ENCODE results near the gene OVOL2. TPM values are rescaled to one million over a fixed set of nuclear protein-coding genes. Genes with fewer than 3 reads are reported as not detected.
A peak's percentile ranks its signal among the peaks of the same experiment; 100 is the strongest.

Gene OVOL2
- total RNA-seq, 2 experiments from 2014 or later, result not detected

DNA sequence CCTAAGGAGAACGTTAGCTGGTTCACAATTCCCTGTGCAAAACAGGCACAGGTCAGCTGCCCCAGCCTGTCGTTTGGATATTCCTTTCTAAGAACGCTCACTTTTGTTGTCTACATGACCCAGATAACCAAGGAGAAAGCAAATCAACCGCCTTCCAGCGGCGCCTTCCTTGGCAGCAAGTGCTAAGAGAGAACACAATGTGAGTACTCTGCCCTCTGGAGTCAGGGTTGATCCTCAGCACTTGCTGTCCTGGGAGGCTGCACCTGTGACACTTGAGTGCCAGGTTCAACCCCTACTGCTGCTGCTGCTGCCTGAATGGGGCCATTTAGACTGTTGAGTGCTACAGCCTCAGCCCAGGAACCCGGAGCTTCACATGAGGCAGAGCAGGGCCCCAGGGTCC lies 36.8 kb downstream of the OVOL2 start:
- DNase-seq (no peak), ATAC-seq (ENCODE audit: poor library complexity) (no peak)
- H3K4me3 Mint-ChIP-seq, result no peak overlapping the region
- TF ChIP-seq, protein P1, sequence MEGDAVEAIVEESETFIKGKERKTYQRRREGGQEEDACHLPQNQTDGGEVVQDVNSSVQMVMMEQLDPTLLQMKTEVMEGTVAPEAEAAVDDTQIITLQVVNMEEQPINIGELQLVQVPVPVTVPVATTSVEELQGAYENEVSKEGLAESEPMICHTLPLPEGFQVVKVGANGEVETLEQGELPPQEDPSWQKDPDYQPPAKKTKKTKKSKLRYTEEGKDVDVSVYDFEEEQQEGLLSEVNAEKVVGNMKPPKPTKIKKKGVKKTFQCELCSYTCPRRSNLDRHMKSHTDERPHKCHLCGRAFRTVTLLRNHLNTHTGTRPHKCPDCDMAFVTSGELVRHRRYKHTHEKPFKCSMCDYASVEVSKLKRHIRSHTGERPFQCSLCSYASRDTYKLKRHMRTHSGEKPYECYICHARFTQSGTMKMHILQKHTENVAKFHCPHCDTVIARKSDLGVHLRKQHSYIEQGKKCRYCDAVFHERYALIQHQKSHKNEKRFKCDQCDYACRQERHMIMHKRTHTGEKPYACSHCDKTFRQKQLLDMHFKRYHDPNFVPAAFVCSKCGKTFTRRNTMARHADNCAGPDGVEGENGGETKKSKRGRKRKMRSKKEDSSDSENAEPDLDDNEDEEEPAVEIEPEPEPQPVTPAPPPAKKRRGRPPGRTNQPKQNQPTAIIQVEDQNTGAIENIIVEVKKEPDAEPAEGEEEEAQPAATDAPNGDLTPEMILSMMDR (IDR thresholded peaks at IDR 0.05), result no peak
- ChIA-PET POLR2A (interaction anchor here (0.6 kb wide), 1 partner anchor 143 kb away, joined by 3 read pairs; no protein-coding TSS in a partner anchor), CTCF (no interaction called here)
- Histone ChIP-seq H3K27me3 (ENCODE audit: control insufficient read depth in 1 of 2, insufficient read depth in 2 of 2, low read length in 2 of 2) (peaks cover 0 to 2% of the 10 kb centered on the region in 2 experiments), H3K4me3 (ENCODE audit: low read length) (no peak overlapping the region), H3K4me1 (ENCODE audit: insufficient read depth, low read length) (no peaks in the 10 kb centered on the region), H3K36me3 (ENCODE audit: insufficient read depth, low read length) (no peaks in the 10 kb centered on the region), H3K9me3 (ENCODE audit: control insufficient read depth in 1 of 2, insufficient read depth in 1 of 2, low read length in 2 of 2) (no peaks in the 10 kb centered on the region), H3K27ac (ENCODE audit: low read depth in 1 of 2, low read length in 2 of 2) (no peak overlapping the region)
- intact Hi-C loops (cut with DNase I, micrococcal nuclease), result no loop called here
- peaks cover 5% of the 10 kb centered on the region for H3K27me3 Mint-ChIP-seq
- H3K9me3 Mint-ChIP-seq, result no peaks in the 10 kb centered on the region
- H3K4me1 Mint-ChIP-seq (ENCODE audit: low read depth), result no peaks in the 10 kb centered on the region
- H3K36me3 Mint-ChIP-seq (ENCODE audit: low read depth), result no peaks in the 10 kb centered on the region
- no peak overlapping the region for H3K27ac Mint-ChIP-seq

DNA sequence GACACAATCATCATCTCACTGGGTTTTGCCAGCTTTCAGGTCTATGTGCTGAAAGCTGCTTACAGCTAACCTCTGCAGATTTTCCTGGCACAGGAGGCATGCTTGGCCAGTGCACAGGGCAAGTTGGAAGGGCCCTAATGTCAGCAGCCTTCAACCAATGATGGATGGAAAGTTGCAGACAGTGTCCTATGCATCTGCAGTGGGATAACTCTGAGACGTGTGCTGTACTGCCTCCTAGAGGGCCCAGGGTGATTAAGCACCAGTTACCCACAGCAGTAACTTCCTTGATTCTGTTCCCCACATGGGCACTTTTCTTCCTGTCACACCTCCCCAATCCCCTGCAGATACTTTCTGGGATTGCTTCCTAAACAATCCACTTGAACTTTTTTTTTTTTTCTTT lies 38.6 kb downstream of the OVOL2 start:
- CTCF ChIA-PET, result no interaction called here
- DNase-seq, result peak in 3 of 14 experiments; percentile 20 to 43 (median 38)
- intact Hi-C loops (cut with DNase I, micrococcal nuclease), result no loop called here
- H3K36me3 ChIP-seq (ENCODE audit: insufficient read depth, low read length), result no peaks in the 10 kb centered on the region
- no peaks in the 10 kb centered on the region for H3K9me3 Mint-ChIP-seq
- POLR2A ChIA-PET, result no interaction called here
- H3K27me3 ChIP-seq (ENCODE audit: control insufficient read depth in 1 of 2, insufficient read depth in 2 of 2, low read length in 2 of 2), result no peaks in the 10 kb centered on the region
- H3K9me3 ChIP-seq (ENCODE audit: control insufficient read depth in 1 of 2, insufficient read depth in 1 of 2, low read length in 2 of 2), result no peaks in the 10 kb centered on the region
- no peaks in the 10 kb centered on the region for H3K4me1 Mint-ChIP-seq (ENCODE audit: low read depth)
- no peaks in the 10 kb centered on the region for H3K36me3 Mint-ChIP-seq (ENCODE audit: low read depth)
- H3K4me3 ChIP-seq (ENCODE audit: low read length), result no peak overlapping the region
- H3K27me3 Mint-ChIP-seq, result peaks cover 3% of the 10 kb centered on the region
- H3K4me3 Mint-ChIP-seq, result no peak overlapping the region
- peak; percentile 43 for ATAC-seq (ENCODE audit: poor library complexity)
- no peak overlapping the region for H3K27ac Mint-ChIP-seq
- no peak overlapping the region for H3K27ac ChIP-seq (ENCODE audit: low read depth in 1 of 2, low read length in 2 of 2)
- TF ChIP-seq, protein P1 (IDR thresholded peaks at IDR 0.05), result no peak
- no peaks in the 10 kb centered on the region for H3K4me1 ChIP-seq (ENCODE audit: insufficient read depth, low read length)

DNA sequence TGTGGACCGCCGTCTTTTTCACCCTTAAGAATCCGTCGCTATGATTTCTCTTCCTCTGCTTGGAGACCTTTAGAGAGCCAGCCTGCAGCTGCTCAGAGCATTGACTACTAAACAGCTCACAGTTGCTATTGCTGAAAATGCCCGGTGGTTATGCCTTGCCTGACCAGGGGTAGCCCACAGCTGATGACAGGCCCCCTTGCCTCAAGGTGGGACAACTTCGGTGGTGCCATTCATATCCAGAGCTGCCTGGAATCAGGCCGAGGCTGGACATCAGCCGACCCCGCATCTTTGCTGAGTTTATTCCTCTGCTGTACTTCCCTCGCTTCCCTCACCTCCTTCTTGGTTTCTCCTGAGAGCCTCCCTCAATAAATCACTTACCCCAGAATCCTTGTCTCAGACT lies 39.6 kb downstream of the OVOL2 start:
- ChIA-PET POLR2A (no interaction called here), CTCF (no interaction called here)
- TF ChIP-seq, protein P1 (IDR thresholded peaks at IDR 0.05), result no peak
- no peaks in the 10 kb centered on the region for H3K9me3 ChIP-seq (ENCODE audit: control insufficient read depth in 1 of 2, insufficient read depth in 1 of 2, low read length in 2 of 2)
- intact Hi-C loops (cut with DNase I, micrococcal nuclease), result no loop called here
- ATAC-seq (ENCODE audit: poor library complexity) (no peak), DNase-seq (no peak)
- H3K4me3 Mint-ChIP-seq, result no peak overlapping the region
- no peaks in the 10 kb centered on the region for H3K27me3 ChIP-seq (ENCODE audit: control insufficient read depth in 1 of 2, insufficient read depth in 2 of 2, low read length in 2 of 2)
- H3K9me3 Mint-ChIP-seq, result no peaks in the 10 kb centered on the region
- no peaks in the 10 kb centered on the region for H3K4me1 Mint-ChIP-seq (ENCODE audit: low read depth)
- peaks cover 3% of the 10 kb centered on the region for H3K27me3 Mint-ChIP-seq
- H3K4me1 ChIP-seq (ENCODE audit: insufficient read depth, low read length), result no peaks in the 10 kb centered on the region
- no peaks in the 10 kb centered on the region for H3K36me3 Mint-ChIP-seq (ENCODE audit: low read depth)
- H3K4me3 ChIP-seq (ENCODE audit: low read length), result no peak overlapping the region
- H3K36me3 ChIP-seq (ENCODE audit: insufficient read depth, low read length), result no peaks in the 10 kb centered on the region
- H3K27ac ChIP-seq (ENCODE audit: low read depth in 1 of 2, low read length in 2 of 2), result no peak overlapping the region
- no peak overlapping the region for H3K27ac Mint-ChIP-seq

Measured in CD4-positive, alpha-beta T cell (primary cell).